Loucy (cell line): Measurements from ENCODE around the gene RGS19.

ENCODE experiments used
- EZH2phosphoT487 ChIP-seq: fragments of 200-600 bp; IDR thresholded peaks from 2 replicates; pipeline ENCODE4 v1.6.1; 2018; ENCODE audit warnings: antibody characterized with exemption, mild to moderate bottlenecking, moderate library complexity, borderline replicate concordance
- TF ChIP-seq, protein P1 (sequence below): fragments of 200-600 bp; sonication (generic); conservative IDR thresholded peaks from 2 replicates; pipeline ENCODE4 v1.5.1; 2014; ENCODE audit warnings: mild to moderate bottlenecking, antibody characterized with exemption, low read length

DNA sequence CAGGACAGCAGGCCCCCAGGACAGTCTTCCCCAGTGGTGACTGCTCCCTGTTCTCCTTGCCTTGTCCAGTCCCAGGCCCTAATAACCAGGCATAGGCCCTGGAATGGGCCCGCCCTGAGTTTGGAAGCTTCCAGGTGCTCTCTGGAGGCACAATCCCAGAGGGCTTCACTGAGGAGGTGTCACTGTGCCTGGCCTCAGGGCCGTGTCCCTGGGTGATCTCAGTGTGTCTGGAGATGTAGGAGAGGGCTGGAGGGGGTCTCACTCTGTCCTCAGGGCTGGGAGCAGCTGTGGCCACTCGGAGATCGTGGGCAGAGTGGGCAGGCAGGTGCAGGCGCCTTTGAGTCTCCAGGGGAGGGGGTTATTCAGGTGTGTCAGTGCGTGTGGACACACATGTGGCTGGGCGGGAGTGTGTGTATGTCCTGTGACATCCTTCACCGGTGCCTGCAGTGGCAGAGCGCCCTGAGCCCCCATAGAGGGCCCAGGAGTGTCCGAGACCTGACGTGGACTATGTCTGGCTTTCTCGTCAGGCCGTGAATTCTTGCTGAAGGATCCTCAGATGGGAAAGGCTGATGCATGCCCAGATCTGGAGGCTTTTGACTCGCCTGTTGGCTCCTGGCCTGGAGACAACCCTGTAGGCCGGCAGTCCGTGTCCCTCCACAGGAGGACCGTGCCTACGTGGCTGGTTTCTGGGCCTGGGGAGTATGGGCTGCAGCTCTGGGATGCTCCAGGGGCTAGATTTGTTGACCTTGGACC is 33.5 kb upstream of the RGS19 start:
- TF ChIP-seq, protein P1, sequence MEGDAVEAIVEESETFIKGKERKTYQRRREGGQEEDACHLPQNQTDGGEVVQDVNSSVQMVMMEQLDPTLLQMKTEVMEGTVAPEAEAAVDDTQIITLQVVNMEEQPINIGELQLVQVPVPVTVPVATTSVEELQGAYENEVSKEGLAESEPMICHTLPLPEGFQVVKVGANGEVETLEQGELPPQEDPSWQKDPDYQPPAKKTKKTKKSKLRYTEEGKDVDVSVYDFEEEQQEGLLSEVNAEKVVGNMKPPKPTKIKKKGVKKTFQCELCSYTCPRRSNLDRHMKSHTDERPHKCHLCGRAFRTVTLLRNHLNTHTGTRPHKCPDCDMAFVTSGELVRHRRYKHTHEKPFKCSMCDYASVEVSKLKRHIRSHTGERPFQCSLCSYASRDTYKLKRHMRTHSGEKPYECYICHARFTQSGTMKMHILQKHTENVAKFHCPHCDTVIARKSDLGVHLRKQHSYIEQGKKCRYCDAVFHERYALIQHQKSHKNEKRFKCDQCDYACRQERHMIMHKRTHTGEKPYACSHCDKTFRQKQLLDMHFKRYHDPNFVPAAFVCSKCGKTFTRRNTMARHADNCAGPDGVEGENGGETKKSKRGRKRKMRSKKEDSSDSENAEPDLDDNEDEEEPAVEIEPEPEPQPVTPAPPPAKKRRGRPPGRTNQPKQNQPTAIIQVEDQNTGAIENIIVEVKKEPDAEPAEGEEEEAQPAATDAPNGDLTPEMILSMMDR, result no peak
- TF ChIP-seq EZH2phosphoT487, result no peak
